HUES6 (cell line): ENCODE measurements around the gene RASAL2.
"Not testable (repeated sequence)": the region's sequence is repeated elsewhere in the genome, so short reads cannot be mapped to it uniquely, and the experiment has no call there.

Experiments
- H3K27ac ChIP-seq: 2 replicates; pipeline ENCODE4 v1.7.0; 2013; ENCODE audit warnings: low read depth, mild to moderate bottlenecking, low read length, inconsistent platforms
- H3K27me3 ChIP-seq: 2 replicates; pipeline ENCODE4 v1.6.1; 2013; ENCODE audit warnings: low read length; ENCODE audit not compliant: control insufficient read depth, insufficient read depth
- H3K36me3 ChIP-seq: 2 replicates; pipeline ENCODE4 v1.6.1; 2013; ENCODE audit warnings: low read length; ENCODE audit not compliant: control insufficient read depth, insufficient read depth
- H3K4me1 ChIP-seq: 2 replicates; pipeline ENCODE4 v1.6.1; 2013; ENCODE audit warnings: low read length; ENCODE audit not compliant: control insufficient read depth, insufficient read depth
- H3K4me3 ChIP-seq: 2 replicates; pipeline ENCODE4 v1.5.1; 2013; ENCODE audit warnings: low read depth, low read length
- H3K9ac ChIP-seq: one replicate; pipeline ENCODE4 v1.6.1; 2013; ENCODE audit warnings: mild to moderate bottlenecking, low read length
- H3K9me3 ChIP-seq: 2 replicates; pipeline ENCODE4 v1.6.1; 2013; ENCODE audit warnings: low read depth, low read length; ENCODE audit not compliant: control insufficient read depth, insufficient read depth

RASAL2 gene

GRCh38 chr1:178232108-178232507 lies 138.2 kb downstream of the RASAL2 start:
- H3K27me3 ChIP-seq = no peaks in the 10 kb centered on the region
- H3K36me3 ChIP-seq = no peaks in the 10 kb centered on the region
- H3K27ac ChIP-seq = no peak overlapping the region
- peaks cover 8% of the 10 kb centered on the region; the same call in 1 of the 2 replicates for H3K4me1 ChIP-seq
- H3K9ac ChIP-seq = no peak overlapping the region
- H3K4me3 ChIP-seq = no peak overlapping the region
- no peaks in the 10 kb centered on the region for H3K9me3 ChIP-seq

DNA sequence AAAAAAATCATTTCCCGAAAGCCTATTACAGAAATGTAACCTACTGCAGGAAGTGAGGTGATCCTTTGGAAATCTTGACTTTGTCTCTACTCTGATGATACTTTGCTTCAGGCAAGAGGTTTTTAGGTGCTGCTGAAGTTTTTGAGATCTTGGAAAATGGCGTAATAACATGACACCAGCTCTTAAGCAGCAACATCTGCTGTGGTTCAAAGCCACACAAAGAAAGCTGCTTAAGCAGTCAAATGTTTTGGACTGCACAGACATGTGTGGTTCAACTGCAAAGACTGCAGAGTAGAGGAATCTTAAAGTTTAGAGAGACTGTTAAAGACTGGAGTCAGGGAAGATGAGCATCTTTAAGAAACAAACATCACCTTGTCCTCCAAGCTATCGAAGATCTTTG lies 139.0 kb downstream of the RASAL2 start:
- Histone ChIP-seq H3K9me3 (no peaks in the 10 kb centered on the region), H3K27ac (no peak overlapping the region), H3K4me1 (peaks cover 8% of the 10 kb centered on the region; the same call in 1 of the 2 replicates), H3K27me3 (no peaks in the 10 kb centered on the region), H3K9ac (no peak overlapping the region), H3K36me3 (no peaks in the 10 kb centered on the region), H3K4me3 (no peak overlapping the region)

DNA sequence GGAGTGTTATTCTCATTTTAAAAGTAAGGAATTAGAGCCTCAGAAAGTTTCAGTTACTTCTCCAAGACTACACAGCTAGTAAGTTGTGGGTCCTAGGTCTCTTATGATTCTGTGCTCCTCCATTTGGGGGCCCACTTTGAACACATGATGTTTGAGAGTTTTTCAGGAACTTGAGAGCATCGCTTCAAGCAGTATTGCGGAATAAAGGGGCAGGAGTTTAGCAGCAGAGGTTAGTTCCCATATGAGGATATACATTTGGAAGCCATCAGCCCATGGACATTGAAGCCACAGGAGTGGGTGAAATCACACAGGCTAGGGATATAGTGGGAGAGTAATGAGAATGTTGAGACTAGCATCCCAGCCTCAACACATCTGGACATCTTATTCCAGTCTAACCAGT lies 143.2 kb downstream of the RASAL2 start:
- Histone ChIP-seq H3K4me3 (no peak overlapping the region), H3K27me3 (no peaks in the 10 kb centered on the region), H3K27ac (no peak overlapping the region), H3K9ac (no peak overlapping the region), H3K36me3 (no peaks in the 10 kb centered on the region), H3K9me3 (no peaks in the 10 kb centered on the region), H3K4me1 (peaks cover 8% of the 10 kb centered on the region; the same call in 1 of the 2 replicates)

DNA sequence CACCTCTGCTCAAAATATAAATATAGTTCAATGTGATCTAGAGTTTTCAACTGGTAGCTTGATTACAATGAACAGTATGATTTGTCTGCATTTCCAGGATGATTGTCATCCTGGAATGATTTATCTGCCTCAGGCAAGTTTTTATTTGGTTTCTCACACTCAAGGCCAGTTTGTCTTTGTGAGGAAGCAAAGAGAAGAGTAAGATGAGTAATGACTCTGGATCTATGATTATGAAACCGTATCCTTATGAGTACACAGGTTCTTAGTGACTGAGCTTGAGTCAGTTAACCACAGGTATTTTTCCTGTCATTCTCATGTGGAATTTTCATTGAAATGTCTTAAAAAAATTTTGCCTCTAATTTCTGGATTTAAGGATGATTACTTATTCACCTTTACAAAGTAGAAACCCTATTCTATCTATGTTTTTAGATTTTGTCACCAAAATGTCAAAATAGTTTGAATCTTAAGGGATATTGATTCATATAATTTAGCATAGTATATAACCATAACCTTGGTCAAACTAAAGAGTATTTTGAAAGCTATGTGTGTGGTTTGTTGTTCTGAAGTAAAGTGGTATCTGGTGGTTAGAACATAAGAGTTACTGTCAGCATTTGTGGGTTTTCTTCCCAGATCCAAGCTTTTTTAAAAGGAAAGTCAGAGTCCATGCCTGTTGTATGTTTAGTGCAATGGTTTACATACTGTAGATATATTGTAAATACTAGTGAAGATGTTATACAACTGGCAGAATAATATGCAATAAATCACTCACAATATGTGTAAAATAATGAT lies 145.0 kb downstream of the RASAL2 start:
- no peaks in the 10 kb centered on the region for H3K27me3 ChIP-seq
- no peaks in the 10 kb centered on the region for H3K36me3 ChIP-seq
- no peaks in the 10 kb centered on the region; the same call in 1 of the 2 replicates for H3K4me1 ChIP-seq
- H3K27ac ChIP-seq = no peak overlapping the region
- H3K9me3 ChIP-seq = no peaks in the 10 kb centered on the region
- H3K9ac ChIP-seq = no peak overlapping the region
- no peak overlapping the region for H3K4me3 ChIP-seq

GRCh38 chr1:178241057-178241456 lies 147.2 kb downstream of the RASAL2 start:
- Histone ChIP-seq H3K9ac (no peak overlapping the region), H3K36me3 (no peaks in the 10 kb centered on the region), H3K4me1 (no peaks in the 10 kb centered on the region), H3K27me3 (no peaks in the 10 kb centered on the region), H3K9me3 (no peaks in the 10 kb centered on the region), H3K27ac (no peak overlapping the region), H3K4me3 (no peak overlapping the region)

- no peak overlapping the region for H3K27ac ChIP-seq
- H3K27me3 ChIP-seq = no peaks in the 10 kb centered on the region
- no peaks in the 10 kb centered on the region for H3K36me3 ChIP-seq
- H3K9me3 ChIP-seq = no peaks in the 10 kb centered on the region
- no peak overlapping the region for H3K4me3 ChIP-seq
- H3K4me1 ChIP-seq = no peaks in the 10 kb centered on the region
- no peak overlapping the region for H3K9ac ChIP-seq
Measured at GRCh38 chr1:178241837-178242236, 147.9 kb downstream of the RASAL2 start.

GRCh38 chr1:178243119-178243518 lies 149.2 kb downstream of the RASAL2 start:
- H3K27me3 ChIP-seq = no peaks in the 10 kb centered on the region
- H3K27ac ChIP-seq = no peak overlapping the region
- no peak overlapping the region for H3K9ac ChIP-seq
- H3K4me1 ChIP-seq = no peaks in the 10 kb centered on the region
- H3K9me3 ChIP-seq = peaks cover 2% of the 10 kb centered on the region
- no peak overlapping the region for H3K4me3 ChIP-seq
- H3K36me3 ChIP-seq = no peaks in the 10 kb centered on the region

DNA sequence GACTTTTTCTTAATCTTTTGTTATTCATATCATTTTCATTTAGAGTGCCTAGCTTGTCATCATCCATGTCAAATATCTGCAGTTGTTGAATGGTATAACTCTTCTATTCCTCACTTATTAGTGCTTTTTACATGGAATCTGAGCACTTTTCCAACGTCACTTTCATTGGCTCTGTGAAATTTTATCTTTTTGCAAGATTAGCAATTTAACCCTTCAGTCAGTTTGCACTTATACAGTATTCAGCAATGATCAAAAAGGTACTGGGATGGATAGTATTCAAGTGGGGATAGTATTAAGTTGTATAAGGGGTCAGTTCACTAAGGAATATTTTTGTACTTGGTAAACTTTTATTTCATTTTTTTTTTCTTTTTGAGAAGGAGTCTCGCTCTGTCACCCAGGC lies 150.0 kb downstream of the RASAL2 start:
- Histone ChIP-seq H3K4me1 (no peaks in the 10 kb centered on the region), H3K27me3 (no peaks in the 10 kb centered on the region), H3K36me3 (no peaks in the 10 kb centered on the region), H3K27ac (no peak overlapping the region), H3K4me3 (no peak overlapping the region), H3K9ac (no peak overlapping the region), H3K9me3 (peaks cover 6% of the 10 kb centered on the region)

DNA sequence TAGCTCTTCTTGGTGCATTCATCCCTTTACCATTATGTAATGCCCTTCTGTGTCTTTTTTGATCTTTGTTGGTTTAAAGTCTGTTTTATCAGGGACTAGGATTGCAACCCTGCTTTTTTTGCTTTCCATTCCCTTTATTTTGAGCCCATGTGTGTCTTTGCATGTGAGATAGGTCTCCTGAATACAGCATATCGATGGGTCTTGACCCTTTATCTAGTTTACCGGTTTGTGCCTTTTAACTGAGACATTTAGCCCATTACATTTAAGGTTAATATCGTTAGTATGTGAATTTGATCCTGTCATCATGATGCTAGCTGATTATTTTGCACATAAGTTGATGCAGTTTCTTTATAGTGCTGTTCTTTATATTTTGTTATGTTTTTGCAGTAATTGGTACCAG lies 154.4 kb downstream of the RASAL2 start:
- H3K36me3 ChIP-seq, H3K9ac ChIP-seq: not testable (repeated sequence)
- peaks cover 25% of the 10 kb centered on the region for H3K4me1 ChIP-seq

GRCh38 chr1:178253581-178253980 lies 159.7 kb downstream of the RASAL2 start:
- Histone ChIP-seq H3K27ac (peak overlapping the region; percentile 94; the same call in 1 of the 2 replicates), H3K9ac (peak overlapping the region; percentile 77), H3K4me1 (peaks cover 56% of the 10 kb centered on the region)
- H3K4me3 ChIP-seq, H3K27me3 ChIP-seq, H3K9me3 ChIP-seq, H3K36me3 ChIP-seq: not testable (repeated sequence)

More for the DNA sequence above, 154.4 kb downstream of the RASAL2 start:
- H3K27me3 ChIP-seq, H3K9me3 ChIP-seq, H3K4me3 ChIP-seq, H3K27ac ChIP-seq: not testable (repeated sequence)

- H3K27me3 ChIP-seq = no peaks in the 10 kb centered on the region
- H3K27ac ChIP-seq = peak overlapping the region; percentile 88
- peaks cover 3% of the 10 kb centered on the region; the same call in 1 of the 2 replicates for H3K9me3 ChIP-seq
- no peak overlapping the region; the same call in 1 of the 2 replicates for H3K4me3 ChIP-seq
- peak overlapping the region; percentile 66 for H3K9ac ChIP-seq
- H3K4me1 ChIP-seq = peaks cover 56% of the 10 kb centered on the region
- H3K36me3 ChIP-seq = no peaks in the 10 kb centered on the region
Measured at GRCh38 chr1:178254433-178254832, 160.5 kb downstream of the RASAL2 start.
